22Rv1 (cell line): ENCODE measurements around the gene TACSTD2.
"Not testable (repeated sequence)": the region's sequence is repeated elsewhere in the genome, so short reads cannot be mapped to it uniquely, and the experiment has no call there.

Source experiments
- H3K27ac ChIP-seq: fragments of 450-650 bp; 2 replicates; pipeline ENCODE4 v1.5.1; 2017
- ZFX ChIP-seq: fragments of 450-650 bp; IDR thresholded peaks from 2 replicates; pipeline ENCODE4 v1.6.1; 2017; ENCODE audit warnings: antibody characterized with exemption, borderline replicate concordance
- TF ChIP-seq, protein P1 (sequence below): fragments of 450-650 bp; IDR thresholded peaks from 2 replicates; pipeline ENCODE4 v1.5.1; 2017; ENCODE audit warnings: mild to moderate bottlenecking

TACSTD2 gene

DNA sequence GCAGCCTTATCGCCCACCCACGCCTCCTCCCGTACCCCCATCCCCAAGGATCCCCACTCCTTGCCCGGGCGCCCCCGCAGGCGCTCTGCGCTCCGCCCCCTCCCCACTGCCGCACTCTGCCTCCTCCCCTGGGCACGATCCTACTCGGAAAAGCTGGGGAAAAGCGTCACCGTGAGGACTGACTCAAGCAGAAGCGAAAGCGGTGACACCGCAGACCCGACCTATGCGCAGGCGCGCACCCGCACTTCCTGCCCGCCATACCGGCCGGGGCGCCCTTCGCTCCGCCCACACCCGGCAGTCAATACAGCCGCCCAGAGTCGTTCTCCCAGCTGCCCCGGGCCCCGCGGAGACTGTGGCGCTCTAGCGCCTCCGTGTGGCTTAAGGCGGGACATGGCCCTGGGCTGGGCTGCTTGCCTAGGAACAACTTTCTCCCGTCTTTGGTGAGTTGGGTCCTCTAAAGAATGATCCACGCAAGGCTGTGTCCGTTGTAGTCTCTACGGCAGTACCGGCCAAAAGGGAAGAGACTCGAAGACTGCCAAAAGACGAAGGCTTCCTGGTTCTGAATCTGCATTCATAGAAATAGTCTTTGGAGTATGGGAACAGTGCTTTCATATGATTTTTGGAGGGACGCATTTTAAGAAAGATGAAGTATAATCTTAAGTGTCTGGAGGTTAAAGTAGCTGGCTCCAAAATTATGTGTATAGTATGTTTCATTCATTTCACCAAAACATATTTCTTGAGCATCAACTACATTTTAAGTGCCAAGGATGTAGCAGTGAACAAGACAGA, 30.3 kb downstream of the TACSTD2 start, which contains the start of gene OMA1:
TSS of gene OMA1 (minus strand) at position 207 of the 789 bp plus-strand sequence. CDS start 7,432 bp downstream, outside the sequence.
- peak within 1 kb of the TSS; percentile 85 for H3K27ac ChIP-seq
- TF ChIP-seq, protein P1, sequence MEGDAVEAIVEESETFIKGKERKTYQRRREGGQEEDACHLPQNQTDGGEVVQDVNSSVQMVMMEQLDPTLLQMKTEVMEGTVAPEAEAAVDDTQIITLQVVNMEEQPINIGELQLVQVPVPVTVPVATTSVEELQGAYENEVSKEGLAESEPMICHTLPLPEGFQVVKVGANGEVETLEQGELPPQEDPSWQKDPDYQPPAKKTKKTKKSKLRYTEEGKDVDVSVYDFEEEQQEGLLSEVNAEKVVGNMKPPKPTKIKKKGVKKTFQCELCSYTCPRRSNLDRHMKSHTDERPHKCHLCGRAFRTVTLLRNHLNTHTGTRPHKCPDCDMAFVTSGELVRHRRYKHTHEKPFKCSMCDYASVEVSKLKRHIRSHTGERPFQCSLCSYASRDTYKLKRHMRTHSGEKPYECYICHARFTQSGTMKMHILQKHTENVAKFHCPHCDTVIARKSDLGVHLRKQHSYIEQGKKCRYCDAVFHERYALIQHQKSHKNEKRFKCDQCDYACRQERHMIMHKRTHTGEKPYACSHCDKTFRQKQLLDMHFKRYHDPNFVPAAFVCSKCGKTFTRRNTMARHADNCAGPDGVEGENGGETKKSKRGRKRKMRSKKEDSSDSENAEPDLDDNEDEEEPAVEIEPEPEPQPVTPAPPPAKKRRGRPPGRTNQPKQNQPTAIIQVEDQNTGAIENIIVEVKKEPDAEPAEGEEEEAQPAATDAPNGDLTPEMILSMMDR = peak; percentile 98
- no peak for TF ChIP-seq ZFX

DNA sequence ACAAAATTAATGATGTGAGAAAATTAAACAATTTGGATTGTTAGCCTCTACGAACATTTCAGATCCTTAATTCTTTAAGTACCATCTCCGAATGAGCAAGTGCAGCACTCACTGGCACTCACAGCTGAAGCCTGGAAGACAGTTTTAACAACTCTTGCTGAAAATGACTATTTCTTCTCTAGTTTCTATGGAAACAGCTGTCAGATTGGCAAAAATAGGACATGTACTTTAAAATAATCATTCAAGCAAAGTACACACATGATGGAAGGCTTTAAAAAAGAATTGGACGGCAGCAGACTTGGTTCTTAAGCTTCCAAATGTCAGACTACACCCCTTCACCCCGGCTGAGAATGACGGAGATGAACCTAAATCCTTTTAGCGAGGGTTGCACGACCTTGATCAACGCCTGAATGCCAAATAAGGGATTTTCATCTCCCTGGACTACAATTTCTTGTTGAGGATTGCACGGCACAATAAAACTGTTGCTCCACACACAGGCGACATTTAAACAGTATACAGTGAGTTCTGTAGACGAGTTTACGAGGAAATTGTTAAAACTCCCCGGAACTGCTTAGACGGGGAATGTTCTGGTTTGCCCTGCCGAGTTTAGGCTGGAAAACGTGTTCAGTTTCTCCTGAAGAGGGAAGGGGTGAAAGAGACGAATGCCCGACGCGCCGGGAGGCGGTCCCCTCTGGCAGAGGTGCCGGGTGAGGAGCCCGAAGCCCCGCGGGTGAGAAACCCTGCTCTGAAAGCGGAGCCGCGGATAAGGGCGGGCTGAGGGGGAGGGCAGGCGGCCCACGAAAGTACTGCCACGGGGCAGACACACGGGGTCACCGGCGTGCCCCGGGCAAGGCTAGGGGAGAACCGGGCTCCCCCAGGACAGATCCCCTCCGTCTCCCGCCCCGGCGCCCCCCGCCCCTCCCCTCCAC, 31.2 kb downstream of the TACSTD2 start:
- peak overlapping the region; percentile 85 for H3K27ac ChIP-seq
- TF ChIP-seq ZFX = no peak
- TF ChIP-seq, protein P1 = no peak

DNA sequence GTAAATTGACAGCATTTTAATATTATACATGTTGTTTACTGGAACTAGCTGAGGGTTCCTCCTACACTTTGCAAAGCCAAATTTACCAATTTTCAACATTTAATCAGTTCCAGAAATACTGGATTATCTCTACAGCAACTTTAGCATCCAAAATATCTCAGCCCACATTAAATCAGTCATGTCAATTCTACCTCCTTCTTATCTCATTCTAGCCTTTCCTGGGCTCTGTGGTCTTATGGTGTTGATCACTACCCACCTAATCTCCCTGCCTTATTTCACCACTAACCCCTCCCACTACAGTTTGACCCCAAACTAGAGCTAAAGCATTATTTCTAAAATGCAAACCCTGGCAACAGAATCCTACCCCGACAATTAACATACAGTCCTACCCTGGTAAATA, 33.8 kb downstream of the TACSTD2 start:
- TF ChIP-seq, protein P1 = no peak
- TF ChIP-seq ZFX = no peak
- no peak overlapping the region for H3K27ac ChIP-seq

DNA sequence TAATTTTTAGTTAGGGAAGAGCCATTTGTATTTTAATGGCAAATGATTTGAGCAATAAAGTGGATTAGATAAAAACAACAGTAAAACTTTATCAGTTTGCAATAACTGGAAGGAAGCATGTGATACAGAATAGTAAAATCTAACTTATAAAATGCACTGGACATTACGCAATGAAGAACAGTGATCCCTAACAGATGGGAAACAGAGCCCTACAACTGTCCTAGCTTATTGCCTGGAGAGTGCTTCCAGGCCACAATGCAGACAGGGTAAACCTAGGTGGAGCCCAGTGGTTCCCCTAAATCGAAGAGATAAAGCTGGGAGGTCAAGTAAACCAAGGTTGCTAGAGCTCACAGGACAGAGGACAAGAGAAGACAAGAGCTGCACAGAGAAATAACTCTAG, 37.5 kb downstream of the TACSTD2 start:
- H3K27ac ChIP-seq = no peak overlapping the region

DNA sequence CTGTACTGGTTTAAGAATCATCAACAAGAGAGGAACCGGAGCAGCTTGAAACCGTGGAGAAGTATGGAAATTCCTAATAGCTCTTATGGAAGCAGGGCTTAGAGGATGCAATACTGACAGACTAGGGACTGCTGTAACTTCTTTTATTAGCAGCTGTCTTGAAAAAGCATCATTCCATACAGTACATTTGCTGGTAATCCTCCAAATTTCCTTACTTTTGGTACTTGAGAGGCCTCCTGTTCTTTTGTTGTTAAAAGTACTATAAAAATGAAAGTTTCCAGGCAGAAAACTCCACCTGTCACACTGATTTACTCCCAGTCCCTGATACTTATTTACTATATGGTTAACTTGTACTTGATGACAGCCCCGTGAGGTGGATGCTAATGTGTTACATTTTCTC, 38.2 kb downstream of the TACSTD2 start:
- H3K27ac ChIP-seq = no peak overlapping the region
- TF ChIP-seq, protein P1 = no peak

More for the DNA sequence above, 37.5 kb downstream of the TACSTD2 start:
- TF ChIP-seq ZFX = no peak
- TF ChIP-seq, protein P1 = no peak

DNA sequence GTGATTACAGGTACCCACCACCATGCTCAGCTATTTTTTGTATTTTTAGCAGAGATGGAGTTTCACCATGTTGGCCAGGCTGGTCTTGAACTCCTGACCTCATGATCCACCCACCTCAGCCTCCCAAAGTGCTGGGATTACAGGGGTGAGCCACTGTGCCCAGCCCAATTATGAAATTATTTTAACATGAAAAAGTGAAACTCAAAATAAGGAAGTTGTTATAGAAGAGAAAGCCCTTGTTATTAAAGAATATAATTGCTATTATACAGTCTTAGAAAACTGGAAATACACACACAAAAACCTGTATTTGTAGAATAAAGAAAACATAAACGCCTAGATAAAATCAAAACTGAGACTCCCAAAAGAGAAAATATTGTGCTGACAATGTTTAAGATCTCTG, 45.2 kb downstream of the TACSTD2 start:
- H3K27ac ChIP-seq = not testable (repeated sequence)

DNA sequence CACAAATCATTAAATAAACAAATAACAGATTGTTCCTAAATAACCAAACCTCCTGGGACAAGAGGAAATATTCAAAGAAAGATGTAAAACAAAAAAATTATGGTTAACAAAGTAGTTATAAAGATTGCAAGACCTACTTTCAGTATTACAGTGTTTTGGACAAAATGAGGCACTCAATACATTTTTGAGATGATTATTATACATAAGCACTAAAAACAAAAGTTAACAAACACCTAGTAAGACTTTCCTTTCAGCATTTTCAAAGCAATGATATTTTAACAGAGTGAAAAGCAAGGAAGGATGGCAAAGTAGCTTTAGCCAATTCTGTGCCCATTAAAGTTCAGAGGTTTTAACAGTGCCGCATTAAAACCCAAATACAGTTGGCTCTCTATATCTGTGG, 47.8 kb downstream of the TACSTD2 start:
- no peak overlapping the region for H3K27ac ChIP-seq
- TF ChIP-seq ZFX = no peak
- TF ChIP-seq, protein P1 = no peak
